Left ventricle myocardium inferior (tissue), 1 donor: Measurements from ENCODE around the gene SPON1. TPM values are rescaled to one million over a fixed set of nuclear protein-coding genes. Genes with fewer than 3 reads are reported as not detected.

Experiments used
- DNase-seq: peaks from one replicate; pipeline ENCODE4 v3.0.0-alpha.2; 2020
- H3K27ac ChIP-seq: fragments of 200-600 bp; replicated peaks from 2 replicates; pipeline ENCODE4 v1.8.0; 2021
- H3K27me3 ChIP-seq: fragments of 200-600 bp; 2 replicates; pipeline ENCODE4 v1.8.0; 2021; ENCODE audit warnings: low read depth
- H3K36me3 ChIP-seq: fragments of 200-600 bp; 2 replicates; pipeline ENCODE4 v1.8.0; 2021
- H3K4me1 ChIP-seq: fragments of 200-600 bp; 2 replicates; pipeline ENCODE4 v1.8.0; 2021
- H3K4me3 ChIP-seq: fragments of 200-600 bp; 2 replicates; pipeline ENCODE4 v1.8.0; 2021; ENCODE audit warnings: mild to moderate bottlenecking, moderate library complexity
- H3K9me3 ChIP-seq: fragments of 200-600 bp; replicated peaks from 2 replicates; pipeline ENCODE4 v1.8.0; 2021
- intact Hi-C: fragments of 100-400 bp; cut with micrococcal nuclease; formaldehyde crosslinking; loops from one replicate; pipeline ENCODE4 v1.11.0; 2022
- total RNA-seq: library from RNA; stranded (reverse); fragmentation: NEBNext Ultra II Directional; extraction: Animal tissue kit (Norgen Biotek cat#: 25700); gene quantifications from one replicate; pipeline ENCODE4 v1.2.1, GENCODE V29; 2021
- TF ChIP-seq, protein P1 (sequence below): fragments of 200-600 bp; IDR thresholded peaks from 2 replicates; pipeline ENCODE4 v1.8.0; 2021; ENCODE audit warnings: antibody characterized with exemption, mild to moderate bottlenecking, borderline replicate concordance
- donor health status: DM: no; HTN: yes; CAD: no; lungs with severe emphysema.

SPON1 gene
- total RNA-seq, 1 donor from 2014 or later, result 9.4 TPM

DNA sequence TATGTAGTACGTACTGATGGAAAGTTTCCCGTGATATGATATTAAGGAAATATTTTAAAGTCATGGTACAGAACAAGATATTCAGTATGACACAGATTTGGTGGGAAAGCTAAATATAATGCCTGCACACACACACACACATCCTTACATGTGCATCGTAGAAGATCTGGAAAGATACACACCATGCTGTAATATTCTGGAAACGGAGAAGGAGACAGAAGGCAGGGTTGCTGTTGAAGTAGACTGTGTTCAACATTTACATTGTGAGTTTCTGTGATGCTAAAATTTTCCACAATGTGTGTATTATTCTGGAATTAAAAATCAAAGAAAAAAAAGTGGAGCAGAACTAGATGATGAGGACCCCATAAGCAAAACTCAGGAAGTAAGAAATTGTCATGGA, 278.4 kb downstream of the SPON1 start:
- intact Hi-C loops, result no loop called here
- no peak for DNase-seq
- Histone ChIP-seq H3K4me3 (no peak overlapping the region), H3K9me3 (no peaks in the 10 kb centered on the region), H3K4me1 (no peaks in the 10 kb centered on the region), H3K27me3 (peaks cover 66% of the 10 kb centered on the region), H3K27ac (no peak overlapping the region), H3K36me3 (no peaks in the 10 kb centered on the region)
- TF ChIP-seq, protein P1, sequence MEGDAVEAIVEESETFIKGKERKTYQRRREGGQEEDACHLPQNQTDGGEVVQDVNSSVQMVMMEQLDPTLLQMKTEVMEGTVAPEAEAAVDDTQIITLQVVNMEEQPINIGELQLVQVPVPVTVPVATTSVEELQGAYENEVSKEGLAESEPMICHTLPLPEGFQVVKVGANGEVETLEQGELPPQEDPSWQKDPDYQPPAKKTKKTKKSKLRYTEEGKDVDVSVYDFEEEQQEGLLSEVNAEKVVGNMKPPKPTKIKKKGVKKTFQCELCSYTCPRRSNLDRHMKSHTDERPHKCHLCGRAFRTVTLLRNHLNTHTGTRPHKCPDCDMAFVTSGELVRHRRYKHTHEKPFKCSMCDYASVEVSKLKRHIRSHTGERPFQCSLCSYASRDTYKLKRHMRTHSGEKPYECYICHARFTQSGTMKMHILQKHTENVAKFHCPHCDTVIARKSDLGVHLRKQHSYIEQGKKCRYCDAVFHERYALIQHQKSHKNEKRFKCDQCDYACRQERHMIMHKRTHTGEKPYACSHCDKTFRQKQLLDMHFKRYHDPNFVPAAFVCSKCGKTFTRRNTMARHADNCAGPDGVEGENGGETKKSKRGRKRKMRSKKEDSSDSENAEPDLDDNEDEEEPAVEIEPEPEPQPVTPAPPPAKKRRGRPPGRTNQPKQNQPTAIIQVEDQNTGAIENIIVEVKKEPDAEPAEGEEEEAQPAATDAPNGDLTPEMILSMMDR, result no peak

DNA sequence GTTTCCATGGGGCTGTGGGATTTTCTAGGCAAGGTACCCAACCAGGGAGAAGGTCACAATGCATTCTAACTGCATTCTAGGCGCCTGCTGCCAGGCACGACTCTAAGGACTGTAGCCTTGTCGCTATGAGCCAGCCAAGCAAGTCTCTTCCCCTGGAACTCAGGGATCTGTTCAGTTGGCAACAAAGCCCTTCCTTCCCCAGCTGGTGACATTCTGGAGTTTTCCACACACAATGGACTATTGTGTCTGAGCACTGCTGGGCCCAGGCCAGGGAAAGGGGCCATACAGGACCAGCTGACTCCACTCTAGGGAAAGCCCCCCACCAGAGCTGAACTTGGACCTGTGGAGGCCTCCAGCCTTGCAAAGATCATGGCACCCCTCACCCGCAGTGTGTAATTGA, 279.7 kb downstream of the SPON1 start:
- H3K4me1 ChIP-seq, result no peaks in the 10 kb centered on the region
- no peak overlapping the region for H3K27ac ChIP-seq
- H3K36me3 ChIP-seq, result no peaks in the 10 kb centered on the region
- H3K4me3 ChIP-seq, result no peak overlapping the region
- TF ChIP-seq, protein P1, result no peak
- no peaks in the 10 kb centered on the region for H3K9me3 ChIP-seq
- intact Hi-C loops, result no loop called here
- peak; percentile 41 for DNase-seq
- H3K27me3 ChIP-seq, result peaks cover 69% of the 10 kb centered on the region

DNA sequence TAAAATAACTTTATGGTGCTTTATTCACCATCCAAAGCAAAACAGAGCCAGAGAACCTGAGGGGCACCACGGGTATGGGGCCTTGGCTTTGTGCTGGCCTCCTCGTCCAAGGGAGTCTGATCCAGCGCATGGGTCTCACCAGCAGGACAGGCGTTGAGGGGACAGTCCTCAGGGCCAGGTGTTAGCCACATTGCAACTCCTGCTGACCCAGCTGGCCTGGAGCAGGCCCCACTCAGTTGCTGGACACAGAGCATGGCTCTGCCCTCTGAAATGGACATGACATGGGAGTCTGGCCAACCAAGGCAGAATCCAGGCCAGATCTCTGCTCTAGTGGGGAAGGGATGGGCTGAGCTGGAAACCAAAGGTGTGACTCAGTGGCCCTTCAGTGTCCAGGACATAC, 280.2 kb downstream of the SPON1 start:
- no peak for DNase-seq
- Histone ChIP-seq H3K27me3 (peaks cover 69% of the 10 kb centered on the region), H3K36me3 (no peaks in the 10 kb centered on the region), H3K27ac (no peak overlapping the region), H3K4me1 (no peaks in the 10 kb centered on the region), H3K4me3 (no peak overlapping the region), H3K9me3 (no peaks in the 10 kb centered on the region)
- TF ChIP-seq, protein P1, result no peak
- intact Hi-C loops, result no loop called here

DNA sequence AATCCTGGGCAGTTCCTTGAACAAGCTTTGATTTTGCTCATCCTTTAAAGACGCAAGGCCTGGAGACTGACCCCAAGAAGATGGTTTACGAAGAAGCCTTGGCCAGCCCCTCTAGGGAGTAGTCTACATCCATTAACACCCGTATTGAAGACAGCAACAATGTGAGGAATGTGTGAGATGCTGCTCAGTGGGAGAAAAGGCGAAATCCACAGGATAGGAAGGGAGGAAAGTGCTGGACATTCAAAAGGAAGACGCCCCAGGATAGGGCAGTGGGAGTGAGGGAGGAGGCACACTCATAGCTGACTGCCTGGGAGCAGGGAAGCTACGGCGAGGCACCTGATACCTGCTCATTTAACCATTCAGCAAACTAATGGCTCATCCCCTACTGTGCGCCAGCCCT, 282.4 kb downstream of the SPON1 start:
- DNase-seq, result no peak
- Histone ChIP-seq H3K4me3 (no peak overlapping the region), H3K27me3 (peaks cover 69% of the 10 kb centered on the region), H3K4me1 (peaks cover 7% of the 10 kb centered on the region), H3K36me3 (no peaks in the 10 kb centered on the region), H3K9me3 (no peaks in the 10 kb centered on the region), H3K27ac (no peak overlapping the region)
- intact Hi-C loops, result loop anchor here (5.0 kb wide), 1 partner anchor 288 kb away; no protein-coding TSS in a partner anchor
- TF ChIP-seq, protein P1, result no peak

DNA sequence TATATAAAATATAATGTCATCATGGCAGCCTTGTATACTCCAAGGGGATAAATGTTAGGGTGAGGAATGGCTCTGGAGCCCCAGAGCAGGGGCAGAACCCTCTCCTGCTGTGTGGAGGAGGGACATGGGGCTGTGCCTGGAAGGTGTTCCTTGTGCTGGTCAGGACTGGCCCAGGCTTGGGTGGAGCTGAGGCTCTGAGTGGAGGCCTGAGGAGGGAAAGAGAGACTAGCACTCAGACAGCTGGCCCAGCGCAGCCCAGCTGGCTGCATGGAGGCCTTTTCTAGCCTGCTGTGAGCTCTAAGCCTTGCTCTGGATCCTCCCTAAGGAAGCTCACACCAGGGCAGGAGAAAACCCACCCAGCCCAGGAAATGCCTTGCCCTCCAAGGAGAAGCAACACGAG, 282.9 kb downstream of the SPON1 start:
- Histone ChIP-seq H3K4me1 (peaks cover 7% of the 10 kb centered on the region), H3K9me3 (no peaks in the 10 kb centered on the region), H3K4me3 (no peak overlapping the region), H3K27ac (no peak overlapping the region), H3K27me3 (peaks cover 72% of the 10 kb centered on the region), H3K36me3 (no peaks in the 10 kb centered on the region)
- intact Hi-C loops, result loop anchor here (5.0 kb wide), 1 partner anchor 288 kb away; no protein-coding TSS in a partner anchor
- TF ChIP-seq, protein P1, result no peak
- no peak for DNase-seq
